ENCODE measurements around the gene GET4.

GRCh38 chr7:908159-908581 is 31.8 kb downstream of the GET4 start:
- TF ChIP-seq CTCF (IDR thresholded peaks at IDR 0.05 in 4 of 5, conservative IDR thresholded peaks at IDR 0.05 in 1 of 5) (no peak), POLR2A (IDR thresholded peaks at IDR 0.05) (no peak)
